Measurements from ENCODE around the gene FER1L5. TPM values are rescaled to one million over a fixed set of nuclear protein-coding genes. Genes with fewer than 3 reads are reported as not detected.

FER1L5 gene
- total and polyA plus RNA-seq, 9 of the 15 experiments (the other 6 are each of a cell fraction or from before 2014, with no cell fraction given), result 0.01 TPM; not detected in 6

GRCh38 chr2:96699621-96700020, 57.1 kb downstream of the FER1L5 start:
- POLR2A ChIA-PET, result interaction anchor here (0.6 to 0.8 kb wide), 4 partner anchors 10 to 36 kb away, joined by 3 to 7 read pairs (median 5); no protein-coding TSS in a partner anchor
- no peak for FAIRE-seq
- no peak for ATAC-seq
- H3K9me3 ChIP-seq (replicated peaks; ENCODE audit: control insufficient read depth, insufficient read depth, low read depth, low read length), result no peaks in the 10 kb centered on the region
- no peak overlapping the region for H2AFZ ChIP-seq (ENCODE audit: low read depth, low read length)
- WGBS (ENCODE audit: insufficient coverage, low coverage, missing lambda C conversion rate), result 36% methylated on average over 9 of the region's 9 CpGs
- H3K9me1 ChIP-seq (ENCODE audit: control insufficient read depth, insufficient read depth, low read length), result peaks cover 11% of the 10 kb centered on the region
- H3K36me3 ChIP-seq (ENCODE audit: control insufficient read depth, insufficient read depth, low read length), result no peaks in the 10 kb centered on the region
- in situ Hi-C loops (cut with MboI), result no loop called here
- H3K4me3 ChIP-seq, result no peak overlapping the region
- H4K20me1 ChIP-seq (replicated peaks; ENCODE audit: control insufficient read depth, insufficient read depth, low read length), result peaks cover 5% of the 10 kb centered on the region; the same call in 1 of the 2 replicates
- BruUV-seq (replicated peaks), result no TSS peak
- no peak for DNase-seq (ENCODE audit: extremely low read depth in 1 of 4, low spot score in 3 of 4)
- H3K27ac ChIP-seq (ENCODE audit: extremely low read depth, low read depth, low read length), result no peak overlapping the region
- H3K27me3 ChIP-seq (ENCODE audit: control insufficient read depth in 2 of 2, insufficient read depth in 2 of 2, low read length in 2 of 2), result peaks cover 0 to 13% of the 10 kb centered on the region in 2 experiments; a peak in 1 of 5 replicates
- intact Hi-C loops (cut with micrococcal nuclease), result no loop called here
- H3K9ac ChIP-seq (ENCODE audit: insufficient read depth in 1 of 2, low read depth in 2 of 2, low read length in 2 of 2), result no peak overlapping the region
- no peak overlapping the region for H3K4me2 ChIP-seq (ENCODE audit: insufficient read depth, low read length)
- peaks cover 0 to 13% of the 10 kb centered on the region in 2 experiments; a peak in 2 of 5 replicates for H3K4me1 ChIP-seq (replicated peaks in 1 of 2; ENCODE audit: control insufficient read depth in 2 of 2, insufficient read depth in 2 of 2, low read length in 2 of 2)
- no peaks in the 10 kb centered on the region for H3K79me2 ChIP-seq (ENCODE audit: control insufficient read depth, insufficient read depth, low read length)
- CTCF ChIA-PET (ENCODE audit: low intra/inter-chr PET ratio), result no interaction called here
- TF ChIP-seq PBX2 (CRISPR knock-in tag; IDR thresholded peaks at IDR 0.05; ENCODE audit: low read depth) (no peak), PBX2 (tag; conservative IDR thresholded peaks at IDR 0.05; ENCODE audit: low read depth) (no peak), JUNB (CRISPR knock-in tag; conservative IDR thresholded peaks at IDR 0.05) (no peak), NFIC (IDR thresholded peaks at IDR 0.05) (no peak), HCFC1 (IDR thresholded peaks at IDR 0.05; ENCODE audit: low read depth, low read length) (no peak), ZNF780A (CRISPR knock-in tag; IDR thresholded peaks at IDR 0.05) (no peak), RAD21 (CRISPR knock-in tag; conservative IDR thresholded peaks at IDR 0.05 in 1 of 2, IDR thresholded peaks at IDR 0.05 in 1 of 2) (no peak), THRAP3 (IDR thresholded peaks at IDR 0.05; ENCODE audit: borderline replicate concordance) (no peak), CBX2 (IDR thresholded peaks at IDR 0.05; ENCODE audit: insufficient read depth, low read length, poor library complexity, severe bottlenecking) (no peak), PHTF2 (CRISPR knock-in tag; IDR thresholded peaks at IDR 0.05) (no peak), ETV5 (CRISPR knock-in tag; IDR thresholded peaks at IDR 0.05; ENCODE audit: low read depth) (no peak), NFRKB (IDR thresholded peaks at IDR 0.05; ENCODE audit: low read depth) (no peak), ZNF707 (CRISPR knock-in tag; conservative IDR thresholded peaks at IDR 0.05) (no peak), CEBPB (tag; IDR thresholded peaks at IDR 0.05) (no peak), ARID3B (CRISPR knock-in tag; IDR thresholded peaks at IDR 0.05; ENCODE audit: borderline replicate concordance) (no peak)
